NCI-H1417 treated with DMSO at 0.1 percent for 48 hours (cell line): ENCODE results near the gene PAK2.
"Not testable (repeated sequence)": the region's sequence is repeated elsewhere in the genome, so short reads cannot be mapped to it uniquely, and the experiment has no call there.

Experiments used
- DNase-seq: peaks from one replicate; lab custom pipeline; 2025; lab: John Stamatoyannopoulos, UW

The PAK2 gene

GRCh38 chr3:196736670-196737374 lies 2.8 kb upstream of the PAK2 start:
- no peak for DNase-seq

- DNase-seq, result no peak
Observed at GRCh38 chr3:196737655-196738054, 2.0 kb upstream of the PAK2 start.

- no peak for DNase-seq
Observed at GRCh38 chr3:196740481-196741248, 1.0 kb downstream of the PAK2 start.

DNA sequence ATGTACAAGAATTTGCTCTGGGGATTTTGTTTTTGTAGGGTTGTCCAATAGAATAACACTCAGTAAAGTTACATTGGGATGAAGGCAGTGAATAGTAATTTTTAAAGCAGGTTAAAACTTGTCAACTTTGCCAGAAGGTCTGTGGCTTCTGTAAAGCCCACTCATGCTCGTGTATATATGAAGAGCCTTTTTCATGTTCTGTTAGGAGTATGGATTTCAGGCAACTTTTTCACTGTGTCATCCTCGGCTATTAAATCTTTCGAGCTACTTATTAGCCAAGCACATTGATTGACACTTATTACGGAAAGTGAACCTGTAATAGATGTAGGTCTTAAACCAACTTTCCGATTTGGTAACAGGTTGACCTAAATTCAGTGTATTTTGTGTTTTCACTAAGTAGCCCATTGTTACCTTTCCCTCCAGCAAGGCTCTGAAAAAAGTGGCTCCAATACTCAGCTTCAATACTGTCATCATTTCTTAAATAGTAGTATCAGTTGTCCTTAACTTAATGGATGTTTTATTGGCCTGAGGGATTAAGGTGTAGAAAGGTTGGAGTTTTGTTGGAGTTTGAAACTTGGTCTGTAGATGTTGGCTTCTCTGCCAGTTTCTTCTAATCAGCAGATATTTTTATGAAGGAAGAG lies 1.7 kb downstream of the PAK2 start:
- DNase-seq, result no peak

- DNase-seq, result not testable (repeated sequence)
Observed at GRCh38 chr3:196743569-196743968, 3.9 kb downstream of the PAK2 start.

DNA sequence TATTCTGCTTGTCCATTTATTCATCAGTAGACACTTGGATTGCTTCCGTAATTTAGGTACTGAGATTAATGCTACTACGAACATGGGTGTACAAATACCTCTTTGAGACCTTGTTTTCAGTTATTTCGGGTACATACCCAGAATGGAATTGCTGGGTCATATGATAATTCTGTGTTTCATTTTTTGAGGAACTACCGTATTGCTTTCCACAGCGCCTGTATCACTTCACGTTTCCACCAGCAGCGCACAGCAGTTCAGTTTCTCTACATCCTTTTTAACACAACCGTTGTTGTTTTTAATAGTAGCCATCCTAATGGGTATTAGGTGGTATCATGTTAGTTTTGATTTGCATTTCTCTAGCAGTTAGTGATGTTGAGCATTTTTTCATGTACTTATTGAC lies 9.5 kb downstream of the PAK2 start:
- DNase-seq, result no peak

GRCh38 chr3:196753201-196753600 lies 13.5 kb downstream of the PAK2 start:
- DNase-seq, result no peak

GRCh38 chr3:196754091-196754981 lies 14.7 kb downstream of the PAK2 start:
- DNase-seq, result no peak

DNA sequence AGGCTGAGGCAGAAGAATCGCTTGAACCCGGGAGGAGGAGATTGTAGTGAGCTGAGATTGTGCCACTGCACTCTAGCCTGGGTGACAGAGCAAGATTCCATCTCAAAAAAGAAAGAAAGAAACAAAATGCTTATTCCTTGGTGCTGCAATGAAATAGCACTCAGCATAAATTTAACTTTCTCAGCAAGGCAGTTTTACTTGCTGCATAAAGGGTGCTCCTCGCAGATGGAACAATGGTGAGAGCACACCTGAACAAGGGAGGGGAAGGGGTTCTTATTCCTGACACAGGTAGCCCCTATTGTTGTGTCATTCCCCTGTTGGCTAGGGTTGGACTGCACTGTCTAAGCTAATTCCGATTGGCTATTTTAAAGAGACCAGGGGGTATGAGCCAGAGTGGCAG lies 17.1 kb downstream of the PAK2 start:
- DNase-seq, result no peak

DNA sequence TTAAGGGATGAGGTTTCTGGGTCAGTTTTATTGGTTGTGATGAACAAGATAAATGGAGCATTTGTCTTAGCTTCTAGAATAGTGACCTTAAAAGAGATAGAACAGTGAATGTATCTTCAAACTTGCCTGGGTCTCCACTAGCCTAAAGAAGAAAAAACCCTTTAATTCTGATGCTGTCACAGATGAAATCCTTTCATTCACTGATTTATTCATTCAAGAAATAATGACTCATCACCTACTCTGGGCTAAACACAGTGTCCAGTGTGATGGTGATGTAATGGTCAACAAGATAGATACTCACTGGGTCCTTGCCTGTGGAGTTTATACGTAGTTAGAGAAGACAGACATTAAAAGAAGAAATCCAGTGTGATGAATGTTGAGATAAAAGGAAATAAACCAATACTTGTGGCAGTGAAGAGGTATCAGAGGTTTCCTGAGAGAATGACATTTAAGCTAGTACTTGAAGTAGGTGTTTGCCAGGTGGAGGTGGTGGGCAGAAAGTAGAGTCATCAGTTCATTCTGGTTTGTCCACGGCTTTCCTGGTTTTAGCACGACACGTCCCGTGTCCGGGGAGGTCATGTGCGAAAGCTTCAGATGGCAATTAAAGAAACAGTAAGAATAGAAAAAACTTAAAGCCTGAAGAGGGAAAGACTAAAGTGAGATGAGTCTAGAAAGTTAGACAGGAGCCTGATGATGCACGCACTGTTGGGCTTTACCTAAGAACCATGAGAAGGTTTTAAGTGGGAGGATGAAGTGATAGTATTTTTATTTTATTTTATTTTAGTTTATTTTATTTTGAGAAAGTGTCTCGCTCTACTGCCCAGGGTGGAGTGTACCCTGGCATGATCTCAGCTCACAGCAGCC lies 18.5 kb downstream of the PAK2 start:
- DNase-seq, result no peak

DNA sequence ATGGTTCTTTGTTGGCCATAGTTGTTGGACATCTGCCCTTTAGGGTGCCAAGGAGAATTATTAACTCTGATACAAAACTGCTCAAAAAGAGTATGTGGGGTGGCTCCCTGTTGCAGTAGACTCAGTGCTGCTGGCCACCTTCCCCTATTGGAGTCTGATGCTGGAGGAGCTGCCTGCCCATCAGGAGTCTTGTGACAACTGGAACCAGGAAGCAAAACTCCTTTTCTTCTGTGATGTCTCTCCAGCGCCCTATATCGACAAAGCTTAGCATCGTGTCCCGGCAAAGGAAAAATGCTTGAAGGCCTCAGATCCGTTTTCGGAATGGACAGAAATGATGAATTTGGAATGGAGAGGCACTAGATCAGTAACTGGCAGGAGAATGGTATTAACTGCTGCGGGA lies 23.5 kb downstream of the PAK2 start:
- DNase-seq, result no peak

GRCh38 chr3:196765454-196765853 lies 25.8 kb downstream of the PAK2 start:
- no peak for DNase-seq

DNA sequence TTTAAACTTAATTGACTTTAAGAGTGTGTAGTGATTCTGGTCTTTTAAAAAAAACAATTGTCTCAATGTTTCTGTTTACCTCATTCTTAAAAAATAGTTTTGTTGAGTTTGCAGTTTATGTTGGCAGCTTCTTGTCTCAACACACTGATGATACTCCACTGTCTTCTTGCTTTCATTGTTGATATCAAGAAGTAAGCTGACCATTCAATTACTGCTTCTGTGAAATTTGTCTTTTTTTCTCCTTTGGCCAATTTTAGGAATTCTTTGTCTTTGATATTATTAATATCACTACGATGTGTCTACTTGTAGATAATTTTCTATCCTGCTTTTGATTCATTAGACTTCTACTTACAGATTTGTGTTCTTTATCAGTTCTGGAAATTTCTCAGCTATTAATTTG lies 31.4 kb downstream of the PAK2 start:
- no peak for DNase-seq

DNA sequence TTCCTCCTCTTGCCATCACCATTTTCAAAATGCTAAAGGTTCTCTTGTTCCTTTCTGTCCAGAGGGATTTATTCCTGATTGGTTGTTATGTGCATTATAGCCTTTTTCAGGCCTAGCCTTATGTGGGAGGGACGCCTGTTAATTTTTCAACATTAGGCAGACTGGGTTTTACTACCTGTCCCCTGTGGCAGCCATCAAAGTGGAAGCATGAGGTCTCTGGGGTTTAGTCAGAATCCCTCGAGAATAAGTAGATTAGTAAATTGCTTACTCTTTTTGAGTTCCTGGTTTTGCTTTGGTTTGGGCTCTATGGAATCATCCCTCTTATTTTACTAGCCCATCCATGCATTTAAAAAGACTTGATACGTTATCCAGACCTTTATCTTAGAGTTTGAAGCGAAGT lies 32.4 kb downstream of the PAK2 start:
- DNase-seq, result no peak

DNA sequence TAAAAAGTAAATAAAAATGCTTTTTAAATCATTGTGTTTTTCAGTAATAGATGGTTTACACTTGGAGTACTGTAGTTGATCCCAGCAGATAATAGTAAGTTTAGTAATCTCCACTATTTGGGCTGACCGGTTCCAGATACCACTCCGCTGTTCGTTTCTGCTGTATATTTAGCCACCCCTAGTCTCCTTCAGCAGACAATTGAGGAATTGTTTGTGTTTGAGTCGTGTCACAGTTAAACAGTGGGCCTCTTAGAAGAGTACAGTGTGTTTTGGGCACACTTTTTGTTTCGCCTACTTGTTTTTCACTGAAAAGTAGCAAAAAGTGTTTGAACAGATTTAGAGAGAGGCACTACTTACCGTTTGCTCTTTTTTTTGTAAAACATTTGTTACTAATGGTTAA lies 33.2 kb downstream of the PAK2 start:
- DNase-seq, result no peak

DNA sequence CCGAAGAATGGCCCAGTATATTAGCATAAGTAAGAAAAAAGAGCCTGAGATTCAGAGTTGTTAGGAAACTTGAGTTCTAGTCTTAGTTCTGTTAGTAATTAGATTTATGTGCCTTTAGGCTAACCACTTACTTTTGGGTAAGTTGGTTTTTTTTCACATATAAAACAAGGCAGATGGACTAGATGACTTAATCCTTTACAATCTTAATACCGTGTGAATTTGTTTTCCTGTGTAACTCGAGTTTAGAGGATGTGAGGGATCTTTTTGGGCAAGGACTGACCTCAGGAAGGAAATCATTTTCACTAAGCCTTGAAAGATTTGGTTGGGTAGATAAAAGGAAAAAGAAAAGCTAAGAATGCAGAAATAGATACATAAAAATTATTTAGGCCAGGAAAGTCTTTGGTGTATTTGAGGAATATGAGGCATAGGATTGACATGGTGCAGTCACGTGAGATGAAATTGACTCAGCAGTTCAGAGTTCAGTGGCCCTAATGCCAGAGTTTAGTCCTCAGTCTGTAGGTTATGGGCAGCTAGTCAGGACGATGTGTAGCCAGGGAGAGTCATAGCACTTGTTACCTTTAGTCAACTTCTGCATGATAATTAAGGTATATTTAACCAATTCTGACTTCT lies 34.6 kb downstream of the PAK2 start:
- no peak for DNase-seq

GRCh38 chr3:196774848-196775422 lies 35.3 kb downstream of the PAK2 start:
- no peak for DNase-seq

GRCh38 chr3:196775938-196776337 lies 36.3 kb downstream of the PAK2 start:
- no peak for DNase-seq

DNA sequence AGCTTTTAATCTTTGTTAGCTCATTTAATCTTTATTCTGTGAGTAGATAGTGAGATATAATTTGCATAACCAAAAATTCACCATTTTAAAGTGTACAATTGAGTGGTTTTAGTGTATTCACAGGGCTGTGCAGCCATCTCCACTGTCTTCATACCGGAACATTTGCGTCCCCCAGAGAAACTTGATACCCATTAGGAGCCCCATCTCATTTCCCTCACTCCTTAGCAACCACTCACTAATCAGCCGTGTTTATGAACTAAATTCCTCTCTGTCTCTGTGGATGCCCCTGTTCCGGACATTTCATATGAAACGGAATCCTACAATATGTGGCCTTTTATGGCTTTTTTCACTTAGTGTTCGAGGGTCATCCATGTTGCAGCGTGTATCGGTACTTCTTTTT lies 38.2 kb downstream of the PAK2 start:
- no peak for DNase-seq

DNA sequence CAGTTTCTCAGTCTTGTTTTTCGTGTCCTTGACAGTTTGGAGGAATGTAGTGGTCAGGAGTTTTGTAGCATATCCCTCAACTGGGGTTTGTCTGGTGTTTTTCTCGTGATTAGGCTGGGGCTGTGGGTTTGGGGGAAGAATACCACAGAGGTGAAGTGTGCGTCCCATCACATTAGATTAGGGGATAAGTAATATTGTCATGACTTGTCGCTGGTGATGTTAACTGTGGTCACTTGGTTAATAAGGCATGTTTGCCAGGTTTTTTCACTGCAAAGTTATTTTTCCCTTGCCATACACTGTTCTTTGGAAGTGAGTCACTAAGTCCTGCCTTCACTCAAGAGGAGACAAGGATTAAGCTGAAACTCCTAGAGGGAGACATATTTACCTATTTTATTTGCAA lies 39.1 kb downstream of the PAK2 start:
- no peak for DNase-seq
